Karpas-422 (cell line): ENCODE data around the gene ASTL. TPM values are rescaled to one million over a fixed set of nuclear protein-coding genes. Genes with fewer than 3 reads are reported as not detected.

Experiments
- total RNA-seq: library from RNA; depleted of rRNA; stranded (reverse); fragments of >200 nt; shearing (Covaris generic); gene quantifications from 2 replicates; pipeline ENCODE4 v1.2.3, GENCODE V29; 2014; ENCODE audit warnings: low replicate concordance; rRNA removed

ASTL gene
- total RNA-seq, 1 experiment from 2014 or later: not detected

Other genes starting within 250 kb of the ASTL start
- 56.3 and 74.4 TPM in 2 replicates for gene ANKRD36C, start 146.7 kb downstream of the ASTL start, total RNA-seq
- gene GPAT2, start 103.6 kb downstream of the ASTL start, total RNA-seq: not detected in 2 replicates
- not detected in 2 replicates for gene ADRA2B, start 21.9 kb downstream of the ASTL start, total RNA-seq
- gene DUSP2, start 6.9 kb upstream of the ASTL start, total RNA-seq: 25.1 and 45.2 TPM in 2 replicates
- 140 and 167 TPM in 2 replicates for gene STARD7, start 70.3 kb upstream of the ASTL start, total RNA-seq
- gene TMEM127, start 127.5 kb upstream of the ASTL start, total RNA-seq: 17.7 and 21.9 TPM in 2 replicates
- gene CIAO1, start 127.7 kb upstream of the ASTL start, total RNA-seq: 71.2 and 101 TPM in 2 replicates
- 68.1 and 83.8 TPM in 2 replicates for gene SNRNP200, start 167.0 kb upstream of the ASTL start, total RNA-seq
- gene ITPRIPL1, start 186.8 kb upstream of the ASTL start, total RNA-seq: 12.4 and 21.2 TPM in 2 replicates
- 23.1 and 24.2 TPM in 2 replicates for gene NCAPH, start 197.3 kb upstream of the ASTL start, total RNA-seq